Ovary (tissue), 9 donors: ENCODE data around the gene ITPR1. TPM values are rescaled to one million over a fixed set of nuclear protein-coding genes. Genes with fewer than 3 reads are reported as not detected.

ENCODE experiments used
- DNase-seq, 5 donors: peaks; one replicate each; pipeline ENCODE4 v3.0.0-alpha.2; 2019 to 2020
- H3K27ac ChIP-seq, 2 donors: fragments of 200-600 bp; one replicate each; pipeline versions ENCODE4 v1.5.1 to v1.8.0; 2019 to 2022
- H3K27me3 ChIP-seq: fragments of 200-600 bp; one replicate; pipeline ENCODE4 v1.8.0; 2022
- H3K36me3 ChIP-seq: fragments of 200-600 bp; sonication (generic); one replicate; pipeline ENCODE4 v1.5.1; 2019
- H3K4me1 ChIP-seq: one replicate; pipeline ENCODE4 v1.8.1; 2013; ENCODE audit warnings: mild to moderate bottlenecking, moderate library complexity; ENCODE audit not compliant: insufficient read depth
- H3K4me3 ChIP-seq: fragments of 200-600 bp; sonication (generic); one replicate; pipeline ENCODE4 v1.5.1; 2017
- H3K9me3 ChIP-seq, 2 donors: fragments of 200-600 bp in 1 of 2; sonication (generic) in 1 of 2; one replicate each; pipeline versions ENCODE4 v1.5.1 to v1.8.1; 2013 to 2019; ENCODE audit warnings: mild to moderate bottlenecking in 1 of 2, moderate library complexity in 1 of 2
- EP300 ChIP-seq: sonication (generic); formaldehyde crosslinking; IDR thresholded peaks from one replicate; pipeline ENCODE4 v1.6.1; 2017; ENCODE audit warnings: antibody characterized with exemption
- POLR2A ChIP-seq: fragments of 450-650 bp; IDR thresholded peaks from one replicate; pipeline ENCODE4 v1.6.1; 2017; ENCODE audit warnings: antibody characterized with exemption, mild to moderate bottlenecking, moderate library complexity
- WGBS, 3 donors: extraction: QIAGEN DNeasy Blood & Tissue Kit in 1 of 3; methylation state at CpG; one replicate each; pipeline versions ENCODE4 v1.1.5 to v1.1.7; 2013 to 2017; 5-methylcytosine and 5-hydroxymethylcytosine counted together
- intact Hi-C, 4 donors: fragments of 100-400 bp; cut with DNase I; formaldehyde crosslinking; loops; one replicate each; pipeline versions ENCODE4 v1.11.0 to v1.15.1; 2022 to 2023
- polyA plus RNA-seq, 2 donors: library from polyadenylated mRNA; stranded (reverse); fragments of 200-250 nt in 1 of 2; fragments of 350-450 nt in 1 of 2; fragmentation: Illumina TruSeq in 1 of 2; extraction: RNeasy Lipid Tissue Mini Kit (QIAGEN cat#74804) in 1 of 2; gene quantifications; one replicate each; pipeline ENCODE4 v1.2.3, GENCODE V29; 2013 to 2014
- total RNA-seq, 7 donors: library from RNA; depleted of rRNA in 2 of 7; stranded (reverse); fragments of >200 nt in 2 of 7; fragmentation: NEBNext Ultra II Directional in 3 of 7; extraction: Animal tissue kit (Norgen Biotek cat#: 25700) in 3 of 7; gene quantifications; one replicate each; pipeline versions ENCODE4 v1.1.0 to v1.2.4, GENCODE V29; 2016 to 2023
- TF ChIP-seq, protein P1 (sequence below), 3 donors: fragments of 450-650 bp in 2 of 3; fragments of 200-600 bp in 1 of 3; IDR thresholded peaks; one replicate each; pipeline versions ENCODE4 v1.5.1 to v1.8.0; 2016 to 2022; ENCODE audit warnings: antibody characterized with exemption in 3 of 3, mild to moderate bottlenecking in 1 of 3
- donor health status: DM: no; HTN: no; CAD: no; lungs with moderate emphysema.
- donor health status: DM: no; HTN: no; CAD: no.
- donor health status: Bipolar disorder and iron deficiency.
- donor health status: DM: yes; HTN: yes; CAD: no.
- donor health status: DM: no; HTN: no; CAD: no.
- donor health status: DM: yes; HTN: yes; CAD: no.

ITPR1 gene
- total and polyA plus RNA-seq, 9 donors: 59.5 to 313 (median 144) TPM

- Histone ChIP-seq H3K4me3 (no peak overlapping the region), H3K27ac (peak overlapping the region in 1 of 2 donors; percentile 64), H3K27me3 (no peaks in the 10 kb centered on the region), H3K9me3 (no peaks in the 10 kb centered on the region), H3K4me1 (peaks cover 34% of the 10 kb centered on the region), H3K36me3 (no peaks in the 10 kb centered on the region)
- DNase-seq: no peak
- intact Hi-C loops: loop anchor here in 1 of 4 donors (5.0 kb wide), 1 partner anchor 43 kb away; no protein-coding TSS in a partner anchor
- WGBS, 3 donors: 12 to 29% (median 15%) methylated on average over 4 of the region's 4 CpGs
- no peak for TF ChIP-seq POLR2A
- no peak for TF ChIP-seq EP300
- TF ChIP-seq, protein P1, sequence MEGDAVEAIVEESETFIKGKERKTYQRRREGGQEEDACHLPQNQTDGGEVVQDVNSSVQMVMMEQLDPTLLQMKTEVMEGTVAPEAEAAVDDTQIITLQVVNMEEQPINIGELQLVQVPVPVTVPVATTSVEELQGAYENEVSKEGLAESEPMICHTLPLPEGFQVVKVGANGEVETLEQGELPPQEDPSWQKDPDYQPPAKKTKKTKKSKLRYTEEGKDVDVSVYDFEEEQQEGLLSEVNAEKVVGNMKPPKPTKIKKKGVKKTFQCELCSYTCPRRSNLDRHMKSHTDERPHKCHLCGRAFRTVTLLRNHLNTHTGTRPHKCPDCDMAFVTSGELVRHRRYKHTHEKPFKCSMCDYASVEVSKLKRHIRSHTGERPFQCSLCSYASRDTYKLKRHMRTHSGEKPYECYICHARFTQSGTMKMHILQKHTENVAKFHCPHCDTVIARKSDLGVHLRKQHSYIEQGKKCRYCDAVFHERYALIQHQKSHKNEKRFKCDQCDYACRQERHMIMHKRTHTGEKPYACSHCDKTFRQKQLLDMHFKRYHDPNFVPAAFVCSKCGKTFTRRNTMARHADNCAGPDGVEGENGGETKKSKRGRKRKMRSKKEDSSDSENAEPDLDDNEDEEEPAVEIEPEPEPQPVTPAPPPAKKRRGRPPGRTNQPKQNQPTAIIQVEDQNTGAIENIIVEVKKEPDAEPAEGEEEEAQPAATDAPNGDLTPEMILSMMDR (IDR thresholded peaks at IDR 0.05): no peak
Observed at GRCh38 chr3:4549896-4550295, 56.7 kb downstream of the ITPR1 start.

GRCh38 chr3:4551051-4551711, 58.0 kb downstream of the ITPR1 start:
- peak overlapping the region; percentile 25 to 64 for H3K27ac ChIP-seq
- H3K27me3 ChIP-seq: no peaks in the 10 kb centered on the region
- TF ChIP-seq, protein P1 (IDR thresholded peaks at IDR 0.05): no peak
- no peak for TF ChIP-seq POLR2A
- TF ChIP-seq EP300: no peak
- H3K4me3 ChIP-seq: no peak overlapping the region
- WGBS, 3 donors: 10 to 15% (median 13%) methylated on average over 5 of the region's 5 CpGs
- H3K4me1 ChIP-seq: peaks cover 33% of the 10 kb centered on the region
- H3K9me3 ChIP-seq: no peaks in the 10 kb centered on the region
- intact Hi-C loops: loop anchor here in 1 of 4 donors (5.0 kb wide), 1 partner anchor 44 kb away; no protein-coding TSS in a partner anchor
- H3K36me3 ChIP-seq: no peaks in the 10 kb centered on the region
- peak; percentile 58 to 79 (median 70) for DNase-seq

DNA sequence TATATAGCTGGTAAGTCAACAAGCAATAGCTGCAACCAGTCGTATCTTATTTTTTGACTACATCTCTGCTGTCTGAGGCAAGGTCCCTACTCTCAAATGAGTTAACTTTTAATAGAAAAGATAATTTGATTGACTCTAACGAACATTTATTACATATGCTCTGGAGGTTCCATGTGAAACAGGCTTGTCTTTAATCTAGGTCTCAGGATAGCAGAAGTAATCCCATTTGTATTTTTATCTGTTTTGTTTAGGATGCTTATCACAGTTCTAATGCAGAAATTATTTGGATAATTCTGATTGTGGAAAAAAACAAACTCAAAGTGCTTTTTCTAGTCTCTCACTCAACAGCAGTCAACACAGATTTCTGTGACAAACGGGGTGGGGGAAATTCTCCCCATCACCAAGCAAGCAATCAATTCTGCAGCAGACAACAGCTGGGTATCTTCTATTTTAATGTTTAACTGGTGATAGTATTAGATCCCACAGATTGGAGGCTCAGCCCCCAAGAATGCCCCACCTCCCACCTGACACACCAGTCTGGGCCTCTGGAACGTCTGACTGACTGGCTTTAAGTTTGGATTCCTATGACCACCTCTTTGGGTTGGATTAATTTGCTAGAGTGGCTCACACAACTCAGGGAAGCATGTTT, 58.8 kb downstream of the ITPR1 start:
- no peak overlapping the region for H3K4me3 ChIP-seq
- intact Hi-C loops: loop anchor here in 1 of 4 donors (5.0 kb wide), 1 partner anchor 45 kb away; no protein-coding TSS in a partner anchor
- 26 to 41% (median 40%) methylated on average over 4 of the region's 4 CpGs for WGBS, 3 donors
- H3K27ac ChIP-seq: peak overlapping the region; percentile 25 to 64
- no peak for DNase-seq
- H3K36me3 ChIP-seq: no peaks in the 10 kb centered on the region
- H3K27me3 ChIP-seq: no peaks in the 10 kb centered on the region
- TF ChIP-seq, protein P1 (IDR thresholded peaks at IDR 0.05): no peak
- no peak for TF ChIP-seq POLR2A
- TF ChIP-seq EP300: no peak
- H3K4me1 ChIP-seq: peaks cover 30% of the 10 kb centered on the region
- no peaks in the 10 kb centered on the region for H3K9me3 ChIP-seq

DNA sequence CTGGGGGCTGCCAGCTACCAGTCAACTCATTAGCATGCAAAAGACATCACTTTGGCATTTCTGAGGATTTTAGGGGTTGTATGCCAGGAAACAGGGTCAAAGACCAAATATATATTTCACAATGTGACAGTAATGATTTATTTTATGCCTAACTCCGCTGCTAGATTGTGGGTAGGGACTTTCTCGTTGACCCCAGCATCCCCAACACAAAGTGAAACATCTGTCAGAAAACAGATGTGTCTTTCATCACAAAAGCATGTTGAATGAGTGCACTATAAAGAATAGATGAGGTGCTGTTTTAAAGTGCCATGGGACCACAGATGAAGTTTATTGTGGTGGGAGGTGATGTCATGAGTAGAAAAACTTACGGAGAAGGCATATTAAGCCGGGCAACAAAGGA, 59.7 kb downstream of the ITPR1 start:
- WGBS, 3 donors: 72 to 74% (median 73%) methylated on average over 4 of the region's 4 CpGs
- Histone ChIP-seq H3K27me3 (no peaks in the 10 kb centered on the region), H3K27ac (peak overlapping the region in 1 of 2 donors; percentile 64), H3K9me3 (no peaks in the 10 kb centered on the region), H3K36me3 (no peaks in the 10 kb centered on the region), H3K4me3 (no peak overlapping the region), H3K4me1 (peaks cover 30% of the 10 kb centered on the region)
- no peak for TF ChIP-seq POLR2A
- TF ChIP-seq, protein P1 (IDR thresholded peaks at IDR 0.05): no peak
- intact Hi-C loops: loop anchor here in 1 of 4 donors (5.0 kb wide), 1 partner anchor 46 kb away; no protein-coding TSS in a partner anchor
- no peak for DNase-seq
